Ishikawa (cell line): ENCODE data around the gene MDN1.

Experiments used
- CEBPB ChIP-seq: IDR thresholded peaks from 2 replicates; pipeline ENCODE4 v1.6.1; 2012
- CREB1 ChIP-seq: IDR thresholded peaks from 2 replicates; pipeline ENCODE4 v1.6.1; 2012; ENCODE audit warnings: low read depth
- EGR1 ChIP-seq: IDR thresholded peaks from 2 replicates; pipeline ENCODE4 v1.6.1; 2012
- EP300 ChIP-seq: IDR thresholded peaks from 2 replicates; pipeline ENCODE4 v1.6.1; 2012; ENCODE audit warnings: borderline replicate concordance
- FOXM1 ChIP-seq: IDR thresholded peaks from 2 replicates; pipeline ENCODE4 v1.6.1; 2012; ENCODE audit warnings: low read depth, borderline replicate concordance
- MAX ChIP-seq: IDR thresholded peaks from 2 replicates; pipeline ENCODE4 v1.6.1; 2012
- NFIC ChIP-seq: IDR thresholded peaks from 2 replicates; pipeline ENCODE4 v1.6.1; 2012
- RAD21 ChIP-seq: IDR thresholded peaks from 2 replicates; pipeline ENCODE4 v1.6.1; 2012; ENCODE audit warnings: low read depth
- REST ChIP-seq: IDR thresholded peaks from 2 replicates; pipeline ENCODE4 v1.6.1; 2012; ENCODE audit warnings: low read depth, mild to moderate bottlenecking
- TAF1 ChIP-seq: IDR thresholded peaks from 2 replicates; pipeline ENCODE4 v1.6.1; 2012; ENCODE audit warnings: low read depth, mild to moderate bottlenecking
- TCF12 ChIP-seq: IDR thresholded peaks from 2 replicates; pipeline ENCODE4 v1.6.1; 2012; ENCODE audit warnings: low read depth
- TEAD4 ChIP-seq: IDR thresholded peaks from 2 replicates; pipeline ENCODE4 v1.6.1; 2012
- USF1 ChIP-seq: IDR thresholded peaks from 2 replicates; pipeline ENCODE4 v1.6.1; 2012
- YY1 ChIP-seq: IDR thresholded peaks from 2 replicates; pipeline ENCODE4 v1.6.1; 2012; ENCODE audit warnings: low read depth
- ZBTB7A ChIP-seq: IDR thresholded peaks from 2 replicates; pipeline ENCODE4 v1.6.1; 2012; ENCODE audit warnings: low read depth

Gene MDN1

GRCh38 chr6:89680150-89680549 lies 139.4 kb downstream of the MDN1 start:
- TF ChIP-seq USF1 (no peak), MAX (no peak), NFIC (peak; percentile 65), TCF12 (no peak), FOXM1 (no peak)

- TF ChIP-seq EP300, result no peak
- no peak for TF ChIP-seq REST
- TF ChIP-seq CEBPB, result no peak
- no peak for TF ChIP-seq TAF1
- TF ChIP-seq TEAD4, result no peak
- TF ChIP-seq TCF12, result no peak
- no peak for TF ChIP-seq USF1
- TF ChIP-seq FOXM1, result no peak
- no peak for TF ChIP-seq CREB1
- TF ChIP-seq NFIC, result no peak
- TF ChIP-seq EGR1, result no peak
- TF ChIP-seq ZBTB7A, result no peak
- TF ChIP-seq YY1, result no peak
- no peak for TF ChIP-seq RAD21
- TF ChIP-seq MAX, result no peak
Observed at GRCh38 chr6:89679215-89680120, 140.1 kb downstream of the MDN1 start.

GRCh38 chr6:89678531-89678930 lies 141.1 kb downstream of the MDN1 start:
- TF ChIP-seq EGR1 (no peak), EP300 (no peak)

GRCh38 chr6:89675949-89676748 lies 143.4 kb downstream of the MDN1 start:
- TF ChIP-seq CEBPB (no peak), FOXM1 (no peak), TCF12 (no peak), YY1 (no peak), EP300 (no peak), REST (no peak), MAX (no peak), RAD21 (no peak), NFIC (no peak), TAF1 (no peak), CREB1 (no peak), USF1 (no peak), EGR1 (no peak), ZBTB7A (no peak)

- no peak for TF ChIP-seq EGR1
- no peak for TF ChIP-seq REST
- no peak for TF ChIP-seq USF1
- TF ChIP-seq CEBPB, result no peak
- no peak for TF ChIP-seq RAD21
- no peak for TF ChIP-seq NFIC
- no peak for TF ChIP-seq TAF1
- TF ChIP-seq CREB1, result no peak
- TF ChIP-seq EP300, result no peak
- TF ChIP-seq TCF12, result no peak
- no peak for TF ChIP-seq YY1
- no peak for TF ChIP-seq MAX
- no peak for TF ChIP-seq FOXM1
- no peak for TF ChIP-seq TEAD4
- TF ChIP-seq ZBTB7A, result no peak
Observed at GRCh38 chr6:89670935-89671565, 148.5 kb downstream of the MDN1 start.
